Astrocyte (in vitro differentiated cells and primary cell): ENCODE data around the gene ZNF862.
"Not testable (repeated sequence)": the region's sequence is repeated elsewhere in the genome, so short reads cannot be mapped to it uniquely, and the experiment has no call there.

ENCODE experiments used
- EZH2 ChIP-seq: IDR thresholded peaks from 2 replicates; pipeline ENCODE4 v1.6.1; 2012; ENCODE audit warnings: mild to moderate bottlenecking, low read length, inconsistent platforms; ENCODE audit not compliant: insufficient read depth
- TF ChIP-seq, protein P1 (sequence below): IDR thresholded peaks from 2 replicates; pipeline ENCODE4 v1.5.1; 2011; ENCODE audit warnings: low read depth, mild to moderate bottlenecking, inconsistent platforms, low read length, moderate library complexity; ENCODE audit not compliant: insufficient read depth

DNA sequence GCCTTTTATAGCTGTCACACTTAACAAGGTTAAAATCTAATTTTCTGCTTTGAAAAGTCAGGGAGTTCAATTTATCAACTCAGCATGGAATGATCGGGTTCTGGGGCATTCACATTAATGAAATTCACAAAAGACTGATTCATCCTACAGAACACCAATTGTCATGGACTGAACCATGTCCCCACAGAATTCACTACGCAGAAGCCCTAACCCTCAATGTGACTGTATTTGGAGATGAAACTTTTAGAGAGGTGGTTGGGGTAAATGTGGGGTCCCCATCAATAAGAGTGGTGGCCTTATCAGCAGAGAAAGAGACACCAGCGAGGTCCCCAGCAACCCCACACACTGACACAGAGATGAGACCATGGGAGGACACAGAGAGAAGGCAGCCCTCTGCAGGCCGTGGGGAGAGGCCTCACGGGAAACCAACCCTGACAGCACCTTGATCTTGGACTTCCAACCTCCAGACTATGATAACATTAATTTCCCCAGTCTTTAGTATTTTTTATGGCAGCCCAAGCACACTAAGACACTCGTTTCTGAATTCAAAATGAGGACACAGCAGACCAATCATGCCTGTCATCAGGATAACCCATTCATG lies 69.7 kb downstream of the ZNF862 start:
- TF ChIP-seq, protein P1, sequence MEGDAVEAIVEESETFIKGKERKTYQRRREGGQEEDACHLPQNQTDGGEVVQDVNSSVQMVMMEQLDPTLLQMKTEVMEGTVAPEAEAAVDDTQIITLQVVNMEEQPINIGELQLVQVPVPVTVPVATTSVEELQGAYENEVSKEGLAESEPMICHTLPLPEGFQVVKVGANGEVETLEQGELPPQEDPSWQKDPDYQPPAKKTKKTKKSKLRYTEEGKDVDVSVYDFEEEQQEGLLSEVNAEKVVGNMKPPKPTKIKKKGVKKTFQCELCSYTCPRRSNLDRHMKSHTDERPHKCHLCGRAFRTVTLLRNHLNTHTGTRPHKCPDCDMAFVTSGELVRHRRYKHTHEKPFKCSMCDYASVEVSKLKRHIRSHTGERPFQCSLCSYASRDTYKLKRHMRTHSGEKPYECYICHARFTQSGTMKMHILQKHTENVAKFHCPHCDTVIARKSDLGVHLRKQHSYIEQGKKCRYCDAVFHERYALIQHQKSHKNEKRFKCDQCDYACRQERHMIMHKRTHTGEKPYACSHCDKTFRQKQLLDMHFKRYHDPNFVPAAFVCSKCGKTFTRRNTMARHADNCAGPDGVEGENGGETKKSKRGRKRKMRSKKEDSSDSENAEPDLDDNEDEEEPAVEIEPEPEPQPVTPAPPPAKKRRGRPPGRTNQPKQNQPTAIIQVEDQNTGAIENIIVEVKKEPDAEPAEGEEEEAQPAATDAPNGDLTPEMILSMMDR, result not testable (repeated sequence)
- TF ChIP-seq EZH2, result not testable (repeated sequence)
